GM19324 (cell line): ENCODE measurements around the gene CHN1.

ENCODE experiments used
- ATAC-seq: cut with Tn5 transposase; IDR thresholded peaks from one replicate; pipeline ENCODE4 v1.9.1; 2021; ENCODE audit warnings: mild to moderate bottlenecking, moderate library complexity; ENCODE audit not compliant: unreplicated experiment, low FRiP score

Gene CHN1

GRCh38 chr2:174836377-174836994, 168.7 kb downstream of the CHN1 start:
- no peak for ATAC-seq

- ATAC-seq: no peak
Measured at GRCh38 chr2:174835797-174836255, 169.4 kb downstream of the CHN1 start.

DNA sequence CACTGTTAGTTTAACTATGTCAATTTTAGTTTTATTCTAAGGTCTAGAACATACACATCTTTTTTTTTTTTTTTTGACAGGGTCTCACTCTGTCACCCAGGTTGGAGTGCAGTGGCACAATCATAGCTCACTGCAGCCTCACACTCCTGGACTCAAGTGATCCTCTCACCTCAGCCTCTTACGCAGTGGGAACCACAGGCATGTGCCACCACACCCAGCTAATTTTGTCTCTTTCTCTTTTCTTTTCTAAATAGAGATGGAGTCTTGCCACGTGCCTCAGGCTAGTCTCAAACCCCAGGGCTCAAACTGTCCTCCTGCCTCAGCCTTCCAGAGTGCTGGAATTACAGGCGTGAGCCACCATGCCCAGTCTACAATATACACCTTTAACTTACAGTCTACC, 171.4 kb downstream of the CHN1 start:
- no peak for ATAC-seq

- no peak for ATAC-seq
Measured at GRCh38 chr2:174830561-174830960, 174.6 kb downstream of the CHN1 start.

- ATAC-seq: no peak
Measured at GRCh38 chr2:174829550-174829949, 175.6 kb downstream of the CHN1 start.

DNA sequence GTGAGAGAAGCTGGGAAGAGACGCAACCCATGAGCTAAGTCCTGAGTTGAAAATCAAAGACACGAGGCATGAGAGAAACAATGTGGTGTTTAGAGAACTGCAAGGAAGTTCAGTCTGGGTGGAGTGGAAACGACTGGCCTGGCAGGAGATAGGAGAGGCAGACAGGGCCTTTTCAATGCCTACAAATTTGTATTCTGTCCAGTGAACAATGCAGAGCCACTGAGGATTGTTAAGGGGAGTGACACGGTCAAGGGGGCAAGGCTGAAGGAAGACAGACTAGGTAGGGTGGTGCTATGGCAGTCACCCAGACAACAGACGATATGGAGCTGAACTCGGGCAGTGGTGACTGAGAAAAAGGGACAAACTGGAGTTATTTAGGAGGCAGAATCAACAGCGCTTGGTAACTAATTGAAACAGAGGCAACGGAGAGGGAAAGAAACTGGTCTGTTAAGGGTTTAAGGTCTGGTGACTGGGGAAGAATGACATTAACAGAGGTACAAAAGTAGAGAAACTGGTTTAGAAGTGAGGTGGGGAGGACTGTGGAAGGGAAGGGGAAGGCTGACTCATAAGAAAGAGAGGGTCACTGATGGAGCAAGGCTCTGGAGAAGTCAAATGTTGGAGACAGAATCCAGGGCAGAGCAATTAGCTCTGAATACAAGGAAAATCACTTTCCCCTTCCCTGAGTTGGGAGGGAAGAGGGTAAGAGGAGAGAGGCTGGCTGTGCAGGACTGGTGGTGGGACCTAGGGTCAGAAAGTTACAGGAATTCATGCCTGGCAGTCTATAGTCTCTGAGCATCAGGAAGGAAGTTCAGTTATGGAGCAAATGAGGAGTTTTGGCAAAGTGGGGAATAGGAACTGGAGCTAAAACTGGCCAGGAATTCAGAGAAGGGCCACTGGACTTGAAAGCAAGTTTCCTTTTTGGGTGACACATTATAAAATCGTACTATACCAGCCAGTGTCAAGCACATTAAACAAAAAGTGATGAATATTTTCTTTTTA, 177.5 kb downstream of the CHN1 start:
- ATAC-seq: no peak

GRCh38 chr2:174826051-174826450, 179.1 kb downstream of the CHN1 start:
- ATAC-seq: no peak

DNA sequence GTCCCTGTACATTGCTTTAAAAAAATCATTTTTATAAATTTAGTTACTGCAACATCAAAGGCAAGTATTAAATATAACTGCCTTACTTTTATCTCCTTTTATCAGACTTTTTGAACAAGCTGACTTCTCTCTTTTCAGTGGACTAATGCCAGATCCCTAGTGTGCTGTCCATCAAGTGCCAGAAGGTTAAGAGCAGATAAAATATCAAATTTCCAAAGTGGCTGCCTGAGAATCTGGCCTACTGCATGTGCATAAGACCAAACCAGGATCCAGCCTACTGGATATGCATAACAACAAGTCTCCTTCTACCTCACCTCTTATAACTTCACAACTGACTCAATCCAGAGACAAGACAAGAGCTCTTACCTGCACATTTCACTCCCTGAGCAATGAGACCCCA, 181.1 kb downstream of the CHN1 start:
- no peak for ATAC-seq

- no peak for ATAC-seq
Measured at GRCh38 chr2:174821628-174822027, 183.6 kb downstream of the CHN1 start.

DNA sequence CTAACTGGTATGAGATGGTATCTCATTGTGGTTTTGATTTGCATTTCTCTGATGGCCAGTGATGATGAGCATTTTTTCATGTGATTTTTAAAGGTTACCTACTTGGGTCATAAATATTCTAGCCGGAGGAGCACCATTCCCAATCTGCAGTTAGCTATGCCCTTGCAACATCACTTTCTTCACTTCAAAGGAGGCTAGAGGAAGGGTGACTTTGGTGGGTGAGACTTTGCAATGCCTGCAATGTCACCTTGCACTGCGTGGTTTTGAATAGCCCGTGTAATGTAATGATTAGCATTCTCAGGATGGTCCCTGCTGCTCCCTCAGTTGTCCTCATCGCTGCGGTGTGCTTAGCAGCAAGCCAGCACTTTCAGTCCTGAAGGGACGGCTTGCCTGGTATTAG, 184.8 kb downstream of the CHN1 start:
- ATAC-seq: no peak

DNA sequence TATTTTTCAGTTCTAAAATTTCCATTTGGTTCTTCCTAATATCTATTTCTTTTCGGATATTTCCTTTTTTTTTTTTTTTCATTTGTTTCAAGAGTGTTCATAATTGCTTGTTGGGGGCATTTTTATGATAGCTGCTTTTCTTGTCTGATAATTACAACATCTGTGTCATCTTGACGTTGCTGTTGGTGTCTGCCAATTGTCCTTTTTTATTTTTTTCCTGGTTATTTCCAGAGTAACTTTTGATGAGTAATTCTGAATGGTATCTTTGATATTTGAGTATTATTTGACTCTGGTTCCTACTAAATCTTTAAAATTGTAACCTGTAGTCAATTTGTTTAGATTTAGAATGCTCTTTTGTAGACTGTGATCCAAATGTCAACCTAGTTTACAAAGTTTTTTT, 189.7 kb downstream of the CHN1 start:
- ATAC-seq: no peak

GRCh38 chr2:174812037-174812436, 193.1 kb downstream of the CHN1 start:
- ATAC-seq: no peak

DNA sequence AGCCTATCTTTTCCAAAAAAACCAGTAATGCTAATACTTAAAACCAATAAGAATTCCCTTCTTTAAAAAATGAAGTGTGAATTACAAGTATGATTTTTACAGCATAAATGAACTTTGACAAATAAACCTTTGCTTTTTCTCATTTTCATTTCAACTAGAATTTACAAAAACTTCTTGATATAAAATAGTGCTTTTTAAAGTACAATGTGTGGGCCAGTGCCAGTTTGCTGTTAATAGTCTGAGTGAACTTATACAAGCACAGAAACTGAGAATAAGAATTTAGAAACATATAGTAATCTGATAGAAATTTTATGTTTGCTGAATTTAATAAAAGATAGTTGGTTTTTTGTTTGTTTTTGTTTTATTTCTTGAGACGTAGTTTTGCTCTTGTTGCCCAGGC, 197.2 kb downstream of the CHN1 start:
- no peak for ATAC-seq

- no peak for ATAC-seq
Measured at GRCh38 chr2:174805803-174806202, 199.4 kb downstream of the CHN1 start.

DNA sequence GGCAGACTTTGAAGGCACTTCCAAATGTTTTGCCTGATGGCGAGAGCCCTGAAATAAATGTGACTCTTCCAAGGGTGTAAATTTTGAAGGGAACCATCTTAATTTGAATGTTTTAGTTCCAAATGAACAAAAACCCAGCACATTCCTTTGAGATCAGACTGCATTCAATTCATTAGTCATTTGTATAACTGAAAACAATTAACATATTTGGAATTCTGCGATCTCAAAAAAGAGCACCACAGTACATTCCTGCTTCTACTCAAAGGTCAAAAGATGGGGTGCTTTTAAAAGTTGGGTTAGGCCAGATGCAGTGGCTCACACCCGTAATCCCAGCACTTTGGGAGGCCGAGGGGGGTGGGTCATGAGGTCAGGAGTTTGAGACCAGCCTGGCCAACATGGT, 202.7 kb downstream of the CHN1 start:
- no peak for ATAC-seq

GRCh38 chr2:174800436-174801205, 204.6 kb downstream of the CHN1 start:
- no peak for ATAC-seq

DNA sequence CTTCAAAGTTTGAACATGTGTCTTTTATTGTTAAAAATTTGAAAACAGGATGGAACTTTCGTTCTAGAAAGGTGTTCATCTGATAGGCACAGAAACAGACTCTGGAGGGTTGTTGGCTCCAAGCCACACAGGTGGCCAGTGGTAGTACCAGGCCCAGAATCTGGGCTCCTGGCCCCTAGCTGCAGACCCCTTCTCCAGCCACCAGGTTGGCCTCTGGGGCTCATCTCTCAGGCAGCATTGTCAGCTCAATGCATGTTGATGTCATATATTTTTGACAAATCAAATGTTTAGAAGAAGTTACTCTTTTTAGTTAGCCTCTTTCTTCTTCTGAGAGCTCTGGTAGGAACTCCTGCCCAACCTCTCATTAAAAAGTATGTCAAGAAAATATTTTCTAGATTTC, 206.4 kb downstream of the CHN1 start:
- ATAC-seq: no peak

DNA sequence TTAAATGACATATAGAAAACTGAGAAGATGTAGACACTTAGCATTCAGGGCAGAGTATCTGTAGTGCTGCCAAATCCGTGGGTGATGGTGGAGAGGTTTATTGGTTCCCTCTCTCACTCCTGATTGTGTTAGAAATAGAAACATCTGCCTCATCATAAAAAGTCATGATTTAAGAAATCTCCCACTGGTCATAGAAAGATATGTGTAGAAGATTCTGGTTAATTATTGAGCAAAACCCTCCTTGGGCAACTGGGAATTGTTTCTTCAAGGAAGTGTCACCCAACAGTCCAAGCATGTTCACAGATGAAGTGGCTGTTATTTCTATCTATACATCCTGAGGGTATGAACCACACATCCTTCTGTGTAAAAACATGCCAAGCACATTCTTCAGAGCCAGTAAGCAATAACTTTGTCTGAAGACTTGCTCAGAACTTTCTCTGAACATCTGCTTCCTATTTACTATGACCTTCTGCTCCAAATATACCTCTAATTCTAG, 207.4 kb downstream of the CHN1 start:
- no peak for ATAC-seq

DNA sequence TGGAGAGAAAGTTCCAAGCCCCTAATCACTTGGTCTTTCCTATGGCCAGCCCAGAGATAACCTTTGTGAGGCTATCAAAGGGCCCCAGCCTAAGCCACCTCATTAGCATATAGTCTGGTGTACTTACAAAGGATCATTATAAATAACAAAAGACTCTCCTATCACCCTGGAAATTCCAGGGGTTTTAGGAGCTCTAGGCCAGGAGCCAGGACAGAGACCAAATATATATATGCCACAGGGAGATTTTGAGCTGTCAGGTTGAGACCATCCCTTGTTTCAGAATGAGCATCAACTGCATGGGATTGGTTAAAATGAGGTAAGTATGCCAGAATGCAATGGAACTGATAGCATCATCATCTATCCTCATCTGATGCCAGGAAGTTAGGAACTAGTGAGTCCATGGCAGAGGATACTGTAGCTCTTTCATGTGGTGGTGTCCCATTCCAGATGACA, 208.8 kb downstream of the CHN1 start:
- no peak for ATAC-seq

GRCh38 chr2:174794851-174795374, 210.3 kb downstream of the CHN1 start:
- no peak for ATAC-seq
